ENCODE data around the gene PC.

The PC gene

DNA sequence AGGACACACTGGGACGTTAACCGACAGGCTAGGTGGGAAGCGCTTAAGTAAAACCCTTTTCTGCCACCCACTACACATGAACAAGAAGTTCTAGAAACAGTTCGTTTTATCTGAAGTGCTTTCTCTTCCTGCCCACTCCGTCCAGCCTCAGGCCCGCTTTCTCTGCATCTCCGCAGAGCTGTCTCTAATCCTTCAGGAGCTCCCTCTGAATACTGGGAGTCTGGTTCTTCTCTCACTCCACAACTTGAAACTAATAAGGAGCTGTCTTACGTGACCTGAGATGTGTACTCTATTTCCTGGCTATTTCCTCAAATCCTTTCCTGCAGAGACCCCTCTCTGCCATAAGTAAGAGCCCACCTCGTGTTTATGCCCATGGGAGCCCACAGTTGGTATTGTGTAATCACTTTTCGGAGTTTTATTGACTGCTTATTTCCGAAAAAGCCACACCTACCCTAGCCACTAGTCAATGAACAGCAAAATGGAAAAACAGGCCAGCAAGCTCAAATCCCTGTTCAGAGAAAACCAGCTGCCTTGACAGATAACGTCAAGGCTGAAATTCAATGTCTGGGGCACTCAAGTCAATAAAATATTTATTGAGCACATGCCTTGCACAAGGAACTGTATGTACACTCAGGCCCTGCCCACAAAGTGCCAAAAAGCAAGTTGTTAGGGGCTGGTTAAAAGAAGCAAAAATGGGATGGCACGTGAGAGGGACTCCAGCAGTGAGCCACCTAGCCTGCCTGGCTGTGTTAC, 4.9 kb downstream of the PC start:
- no peak for DNase-seq

DNA sequence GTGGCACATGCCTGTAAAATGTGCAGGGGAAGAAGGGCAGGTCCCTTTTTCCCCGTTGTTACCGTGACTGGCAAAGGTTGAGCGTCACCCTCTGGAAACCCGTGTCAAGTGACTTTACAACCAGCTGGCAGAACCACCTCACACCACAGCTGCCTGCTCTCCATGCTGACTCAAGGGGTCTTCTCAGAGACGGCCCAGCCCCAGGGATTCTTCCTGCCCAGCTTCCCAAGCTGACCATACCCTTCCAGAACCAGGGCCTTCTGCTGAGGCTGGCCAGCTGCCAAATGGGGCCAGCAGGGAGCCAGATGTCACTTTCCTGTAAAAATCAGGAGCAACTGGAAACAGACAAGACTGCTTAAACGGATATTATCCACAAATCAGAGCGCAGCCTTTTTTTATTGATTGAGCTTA, 6.3 kb downstream of the PC start:
- no peak for DNase-seq

DNA sequence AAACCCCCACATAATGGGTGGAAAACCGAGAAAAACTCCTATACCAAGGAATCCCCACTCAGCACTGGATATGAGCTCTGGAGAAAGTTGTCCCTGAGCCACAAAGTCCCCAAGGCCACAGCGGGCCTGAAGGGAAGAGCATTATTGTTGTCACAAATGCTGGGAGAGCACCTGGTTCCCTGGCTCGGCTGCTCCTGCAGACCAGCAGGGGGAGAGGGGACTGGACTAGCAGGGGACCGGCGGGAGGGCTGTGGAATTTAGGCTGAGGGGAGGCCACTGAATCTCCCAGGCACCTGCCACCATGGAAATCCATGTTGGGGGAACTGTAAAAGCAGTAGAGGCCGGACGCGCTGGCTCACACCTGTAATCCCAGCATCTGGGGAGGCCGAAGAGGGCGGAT, 7.0 kb downstream of the PC start:
- DNase-seq, result no peak

DNA sequence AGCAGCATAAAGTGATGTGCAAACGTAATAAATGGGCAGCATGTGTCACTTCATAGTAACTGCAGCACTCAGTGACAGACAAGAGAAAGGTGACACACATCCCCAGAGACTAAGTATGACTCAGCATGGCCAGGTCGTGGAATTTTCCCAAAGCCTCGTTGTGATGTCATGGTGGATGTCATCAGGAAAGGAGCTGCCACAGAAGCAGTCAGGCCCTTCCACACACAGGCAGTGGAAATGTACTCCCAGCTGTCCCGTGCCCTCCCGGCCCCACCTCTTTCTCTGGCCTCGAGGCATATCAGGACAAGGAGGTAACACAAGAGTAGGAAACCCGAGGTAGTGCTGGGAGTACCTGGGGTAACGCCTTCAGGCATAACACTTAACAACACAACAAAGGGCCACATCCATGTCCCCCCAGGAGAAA, 8.1 kb downstream of the PC start:
- DNase-seq, result peak; percentile 85

DNA sequence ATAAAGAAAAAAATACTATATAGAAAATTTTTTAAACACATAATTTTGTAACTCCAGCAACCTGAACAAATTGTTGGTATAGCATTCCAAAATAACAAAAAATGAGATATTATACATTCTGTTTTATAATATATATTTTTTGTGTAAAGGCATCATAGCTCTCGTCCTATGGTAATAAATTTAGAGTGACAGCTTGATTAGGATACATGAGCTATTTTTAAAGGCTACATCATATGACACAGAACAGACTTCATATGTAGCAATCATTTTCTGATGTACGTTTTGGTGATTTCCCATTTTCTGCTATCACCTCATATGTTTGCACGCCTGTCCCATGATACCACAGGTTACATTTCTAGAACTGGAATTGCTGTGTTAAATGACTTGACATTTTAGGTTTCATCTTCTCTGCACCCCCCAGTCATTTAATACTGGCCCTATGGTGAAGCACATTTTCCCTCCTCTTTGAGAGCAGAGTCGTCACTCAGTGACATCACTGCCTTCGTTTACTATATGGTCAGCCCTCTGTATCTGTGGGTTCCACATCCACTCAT, 19.5 kb downstream of the PC start:
- no peak for DNase-seq

DNA sequence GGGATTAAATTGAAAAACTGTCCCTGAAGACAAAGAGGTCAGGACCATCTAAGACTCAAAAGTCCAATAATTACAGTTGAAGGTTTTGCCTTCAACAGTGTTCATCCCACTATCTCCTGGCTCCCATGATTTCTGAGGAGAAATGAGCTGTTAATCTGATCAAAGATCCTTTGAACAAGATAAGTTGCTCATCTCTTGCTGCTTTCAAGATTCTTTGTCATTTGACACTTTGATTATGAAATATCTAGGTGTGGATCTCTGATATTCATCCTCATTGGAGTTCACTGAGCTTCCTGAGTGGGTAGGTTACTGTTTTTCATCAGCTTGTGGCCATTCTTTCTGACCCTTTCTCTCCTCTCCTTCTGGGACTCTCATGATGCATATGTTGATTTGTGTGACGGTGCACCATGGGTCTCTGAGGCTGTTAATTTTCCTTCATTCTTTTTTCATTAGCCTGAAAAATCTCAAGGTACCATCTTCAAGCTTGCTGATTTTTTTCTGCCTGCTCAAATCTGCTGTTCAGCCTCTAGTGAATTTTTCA, 20.9 kb downstream of the PC start:
- DNase-seq, result no peak

DNA sequence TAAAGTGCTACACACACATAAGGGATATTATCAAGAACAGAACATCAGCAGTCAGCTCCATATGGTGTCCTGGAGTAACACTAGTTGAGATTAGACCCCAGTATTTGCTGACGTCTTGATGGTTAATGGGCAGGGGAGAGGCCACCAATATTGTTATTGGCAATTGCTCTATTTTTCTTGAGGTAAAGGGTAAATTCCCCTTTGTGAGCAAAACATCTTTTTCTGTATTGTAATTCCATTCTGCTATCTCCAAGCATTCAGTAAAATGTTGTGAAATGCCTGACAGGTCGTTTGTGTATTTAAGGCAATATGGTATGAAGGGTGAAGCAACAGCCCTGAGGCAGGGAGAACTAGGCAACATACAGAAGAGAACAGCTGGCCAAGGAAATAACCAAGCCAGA, 21.9 kb downstream of the PC start:
- no peak for DNase-seq

DNA sequence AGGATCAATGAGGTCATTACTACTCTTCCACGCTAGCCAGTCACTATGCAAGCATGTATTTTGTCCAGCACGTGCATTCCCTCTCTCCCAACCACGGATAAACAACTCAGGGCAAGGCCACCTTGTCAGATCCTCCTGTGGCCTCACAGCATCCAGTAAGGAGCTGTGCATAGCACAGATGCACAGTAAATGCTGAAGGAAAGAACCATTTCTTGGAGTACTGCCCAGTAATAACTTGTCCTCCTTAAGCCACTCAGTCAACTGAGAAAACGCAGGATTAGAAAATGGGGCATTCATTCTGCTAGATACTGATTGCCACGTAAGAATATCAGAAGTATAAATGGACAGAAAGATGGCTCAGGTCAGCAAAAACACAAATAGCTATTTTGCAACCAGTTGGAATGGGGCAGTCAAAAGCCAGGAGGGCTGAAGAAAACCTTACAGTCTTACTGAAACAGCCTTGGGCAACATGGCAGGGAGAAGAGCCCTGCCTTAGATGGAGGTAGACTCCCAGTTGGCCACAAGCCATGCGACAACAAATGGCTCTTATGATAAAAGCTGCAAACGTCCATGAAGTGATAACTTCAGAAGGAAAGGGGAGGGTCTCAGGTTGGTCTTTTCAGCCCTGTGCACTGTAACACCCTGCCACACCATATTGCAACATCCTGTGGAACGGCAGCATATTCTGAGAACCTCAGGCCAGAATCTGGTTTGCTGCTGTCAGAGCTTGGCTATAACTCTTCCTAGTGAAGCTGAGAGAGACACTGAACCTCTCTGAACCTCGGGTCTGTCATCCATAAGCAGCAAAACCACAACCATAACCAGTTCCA, 23.0 kb downstream of the PC start:
- no peak for DNase-seq

DNA sequence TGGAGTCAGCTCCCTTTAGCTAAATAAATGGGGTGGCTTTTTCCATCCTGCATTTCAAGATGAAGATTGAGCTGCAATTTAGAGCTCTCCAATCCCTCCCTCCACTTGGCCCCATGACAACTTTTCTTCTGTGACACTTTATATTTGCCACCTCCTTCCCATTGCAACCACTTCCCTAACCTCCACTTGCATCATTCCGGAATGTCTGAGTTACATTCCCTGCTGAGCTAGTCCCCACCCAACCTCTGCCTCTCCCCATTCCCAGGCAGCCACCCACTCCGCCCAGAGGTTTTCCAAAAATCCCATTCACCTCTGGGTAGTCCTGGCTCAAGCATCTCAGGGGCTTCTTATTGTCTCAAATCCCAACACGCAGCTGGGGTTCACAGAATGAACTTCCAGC, 24.7 kb downstream of the PC start:
- DNase-seq, result no peak

DNA sequence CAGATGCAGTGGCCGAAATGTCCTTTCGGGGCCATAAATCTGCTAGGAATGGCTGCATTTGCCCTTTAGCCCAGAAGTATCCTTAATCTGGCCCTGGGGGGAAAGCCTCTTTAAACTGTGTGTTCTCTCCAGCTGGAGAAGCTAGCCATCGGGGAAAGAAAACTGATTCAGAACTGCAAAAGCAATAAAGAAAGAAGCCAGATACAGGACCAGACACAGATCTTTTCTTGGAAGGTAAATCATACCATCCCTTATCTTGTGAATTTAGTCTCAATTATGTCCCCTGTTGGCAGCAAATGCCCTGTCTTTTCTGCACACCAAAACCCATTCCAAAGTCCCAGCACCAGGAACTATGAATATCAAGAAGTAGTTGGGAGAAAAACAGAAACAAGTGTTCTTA, 25.6 kb downstream of the PC start:
- DNase-seq, result no peak

DNA sequence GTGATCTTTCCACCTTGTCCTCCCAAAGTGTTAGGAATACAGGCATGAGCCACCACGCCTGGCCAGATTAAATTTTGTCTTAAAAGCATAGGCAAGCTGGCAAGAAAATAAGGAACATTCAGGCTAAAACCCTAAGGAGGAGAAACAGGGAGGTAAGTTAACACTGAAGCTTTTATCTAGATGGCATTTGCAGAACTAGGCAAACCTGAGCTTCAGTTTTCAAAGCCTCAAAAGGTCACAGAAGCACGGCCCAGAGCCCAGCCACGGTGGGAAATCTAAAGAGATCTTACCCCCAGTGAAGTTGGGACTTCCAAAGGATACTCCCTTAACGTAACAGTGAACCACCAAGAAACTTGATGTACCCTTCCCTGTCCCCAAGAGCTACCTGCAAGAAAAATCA, 28.4 kb downstream of the PC start:
- DNase-seq, result no peak

DNA sequence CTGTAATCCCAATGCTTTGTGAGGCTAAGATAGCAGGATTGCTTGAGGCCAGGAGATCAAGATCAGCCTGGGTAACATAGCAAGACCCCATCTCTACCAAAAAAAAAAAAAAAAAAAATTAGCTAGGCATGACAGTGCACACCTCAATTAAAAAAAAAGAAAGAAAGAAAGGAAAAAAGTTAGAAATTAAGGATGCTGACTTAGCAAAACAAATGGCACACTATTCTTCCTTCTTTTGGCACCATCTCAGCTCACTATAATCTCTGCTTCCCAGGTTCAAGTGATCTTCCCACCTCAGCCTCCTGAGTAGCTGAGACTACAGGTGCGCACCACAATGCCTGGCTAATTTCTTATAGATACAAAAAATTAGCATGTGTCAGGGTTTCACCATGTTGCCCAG, 33.9 kb downstream of the PC start:
- no peak for DNase-seq

DNA sequence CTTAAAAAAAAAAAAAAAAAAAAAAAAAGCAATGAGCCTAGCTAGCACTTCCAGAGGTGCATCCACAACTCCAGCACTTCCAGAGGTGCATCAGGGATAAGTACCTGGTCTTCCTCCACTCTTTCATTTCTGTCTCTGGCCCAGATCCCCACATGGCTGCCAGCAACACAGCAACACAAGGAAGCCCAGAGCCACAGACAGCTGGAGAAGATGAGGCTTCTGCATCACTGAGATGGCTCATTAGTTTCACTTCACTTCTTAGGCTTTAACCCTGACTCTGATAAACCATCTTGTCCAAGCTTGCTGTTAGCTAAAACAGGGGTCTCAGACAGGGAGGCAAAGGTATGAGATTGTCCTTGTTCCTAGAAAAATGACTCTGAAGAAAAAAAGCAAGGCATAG, 35.6 kb downstream of the PC start:
- DNase-seq, result no peak

DNA sequence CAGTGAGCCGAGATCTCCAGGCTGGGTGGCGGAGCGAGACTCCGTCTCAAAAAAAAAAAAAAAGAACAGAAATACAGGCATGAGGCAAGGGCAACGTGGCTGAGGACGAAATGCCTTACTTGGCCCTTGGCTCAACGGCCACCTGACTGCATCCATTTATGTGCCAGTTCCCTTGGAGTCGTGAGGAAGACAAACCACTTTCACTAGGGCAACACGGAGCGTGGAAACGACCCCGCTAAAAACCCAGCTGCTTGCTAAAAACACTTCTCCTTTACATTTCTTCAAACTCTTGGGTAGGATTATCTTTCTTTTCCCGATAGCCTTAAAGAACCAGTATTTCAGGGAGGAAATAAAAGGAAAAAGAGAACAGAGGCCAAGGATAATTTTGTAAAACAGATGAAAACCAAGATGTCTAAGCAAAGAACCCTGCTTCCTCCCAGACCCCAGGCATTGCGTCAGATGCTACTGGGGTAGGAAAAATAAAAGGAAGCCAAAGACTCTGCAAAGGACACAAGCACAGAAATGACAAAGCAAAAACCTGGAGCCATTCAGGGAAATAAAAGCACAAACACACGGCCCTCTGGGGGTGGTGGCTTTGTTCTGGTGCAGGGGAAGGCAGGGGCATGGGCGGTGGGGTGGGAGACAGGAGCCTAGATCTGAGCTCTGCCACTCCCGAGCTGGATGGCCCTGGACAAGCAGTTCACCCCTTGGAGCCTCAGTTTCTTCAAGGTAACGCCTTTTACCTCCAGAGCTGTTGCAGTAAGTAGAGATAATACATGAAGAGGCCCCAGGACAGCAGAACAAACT, 37.0 kb downstream of the PC start:
- DNase-seq, result no peak

DNA sequence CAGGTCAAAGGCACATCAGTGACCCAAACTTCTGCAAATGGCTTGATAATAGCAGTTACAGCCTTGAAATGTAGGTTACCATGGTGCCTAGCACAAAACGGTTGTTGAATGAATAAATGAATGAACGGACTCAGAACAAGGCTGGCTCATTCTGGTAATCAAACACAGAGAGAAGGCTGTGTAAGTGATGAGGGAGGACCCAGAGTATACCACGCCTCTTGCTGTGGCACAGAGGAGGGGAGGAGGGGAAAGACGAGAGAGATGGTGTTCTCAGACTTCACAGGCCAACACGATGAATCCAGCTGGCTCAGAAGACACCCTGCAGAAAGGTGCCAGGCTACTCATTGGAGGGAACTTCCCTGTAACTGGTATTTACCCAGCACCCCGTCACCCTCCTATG, 38.3 kb downstream of the PC start:
- no peak for DNase-seq

DNA sequence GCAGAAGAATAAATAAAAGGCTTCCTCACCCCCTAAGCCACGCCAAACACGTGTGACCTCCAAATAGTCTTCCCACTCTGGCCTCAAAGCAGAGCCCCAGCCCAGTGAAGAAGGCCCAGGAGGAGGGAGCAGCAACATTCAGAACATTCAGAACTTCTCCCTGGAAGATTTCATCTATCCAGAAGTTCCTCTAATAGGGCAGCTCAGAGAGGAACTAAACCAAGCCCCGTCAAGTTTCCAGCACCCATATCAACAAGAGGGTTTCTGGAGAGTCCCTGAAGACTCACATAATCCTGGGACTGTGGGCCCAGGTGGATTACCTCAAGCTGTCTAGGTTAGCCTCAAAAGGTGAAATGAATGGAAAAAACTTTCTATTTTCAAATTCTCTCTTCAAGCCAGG, 39.4 kb downstream of the PC start:
- no peak for DNase-seq

DNA sequence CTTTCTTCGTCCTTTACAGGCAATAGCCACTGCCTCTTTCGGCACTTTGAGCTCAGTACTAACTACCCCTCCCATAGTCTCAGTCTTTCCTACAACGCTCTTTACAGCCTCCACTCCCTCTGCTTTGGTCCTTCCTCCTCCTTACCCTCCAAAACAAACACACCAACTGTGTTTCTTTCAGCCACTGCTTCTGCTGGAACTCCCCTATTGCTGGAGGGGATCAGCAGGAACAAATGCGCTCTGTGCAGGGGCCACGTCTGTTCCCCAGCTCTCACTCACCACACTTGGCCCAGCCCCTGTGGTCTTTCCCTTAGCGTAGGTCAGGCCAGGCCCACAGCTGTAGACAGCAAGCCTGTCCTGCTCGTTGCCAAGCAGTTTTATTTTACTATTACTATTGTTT, 42.3 kb downstream of the PC start:
- DNase-seq, result no peak

DNA sequence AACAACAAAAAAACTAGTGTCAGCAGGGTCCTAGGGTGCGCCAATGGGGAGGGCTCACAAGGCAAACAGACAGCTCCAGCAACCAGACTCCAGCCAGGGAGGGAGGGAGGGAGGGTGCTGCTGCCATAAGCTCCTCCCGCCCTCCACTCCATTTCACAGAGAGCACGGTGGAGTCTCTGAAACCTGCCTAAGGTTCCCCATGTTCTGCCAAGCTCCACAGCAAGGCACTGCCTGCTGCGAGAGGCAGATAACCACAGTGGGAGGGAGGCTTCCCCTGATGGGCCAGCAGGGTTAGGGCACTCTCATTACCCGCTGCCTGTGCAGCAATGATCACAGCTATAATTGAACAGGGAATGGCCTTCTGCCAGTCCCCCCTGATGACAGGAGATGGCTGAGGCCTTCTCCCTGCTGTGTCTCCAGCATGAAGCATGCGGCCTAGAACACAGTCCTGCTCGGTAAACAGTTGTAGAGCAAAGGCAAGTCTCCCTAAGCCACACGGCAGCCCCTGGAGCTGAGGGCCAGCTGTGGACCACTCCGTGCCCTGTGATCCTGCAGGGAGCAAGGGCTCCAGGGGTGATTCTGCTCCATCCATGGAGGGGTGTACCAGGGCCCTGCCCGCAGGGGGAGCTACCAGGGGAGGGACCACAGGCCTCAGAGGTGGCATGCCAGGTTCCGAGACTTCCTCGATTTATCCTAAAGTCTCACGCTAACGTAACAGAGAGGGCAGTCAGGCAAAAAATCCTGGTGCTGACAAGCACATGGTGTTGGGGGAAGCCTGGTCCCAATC, 42.9 kb downstream of the PC start:
- DNase-seq, result no peak

DNA sequence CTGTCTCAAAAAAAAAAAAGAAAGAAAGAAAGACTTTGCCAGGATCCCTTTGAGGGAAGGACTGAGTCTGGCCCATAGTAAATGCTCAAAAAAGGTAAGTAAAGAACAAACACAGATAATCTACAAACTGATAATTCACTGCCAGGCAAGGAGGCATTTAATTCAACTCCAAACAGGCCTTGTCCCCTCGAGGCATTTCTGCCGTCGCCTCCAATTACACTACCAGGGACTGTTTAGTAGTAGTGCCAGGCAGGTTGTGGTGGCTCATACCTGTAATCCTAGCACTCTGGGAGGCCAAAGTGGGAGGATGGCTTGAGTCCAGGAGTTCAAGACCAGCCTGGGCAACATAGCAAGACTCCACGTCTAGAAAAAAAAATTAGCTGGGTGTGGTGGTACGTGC, 43.7 kb downstream of the PC start:
- DNase-seq, result no peak

DNA sequence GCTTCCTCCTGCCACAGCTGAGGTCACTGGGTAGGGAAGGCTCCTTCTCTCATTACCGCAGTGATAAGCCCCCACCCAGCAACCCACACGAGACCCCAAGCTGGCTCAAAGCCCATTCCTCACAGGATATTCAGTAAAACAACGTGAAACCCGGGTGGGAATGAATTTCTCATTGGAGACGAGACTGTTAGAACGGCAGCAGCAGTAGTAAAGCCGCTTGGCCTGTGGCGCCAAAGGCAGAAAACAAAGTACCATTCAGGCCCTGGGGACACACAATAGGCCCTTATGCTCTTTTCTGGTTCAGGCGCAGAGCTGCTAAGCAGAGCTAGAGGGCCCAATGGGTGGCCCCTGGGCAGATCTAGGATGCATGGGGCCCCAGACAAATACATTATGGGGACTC, 45.3 kb downstream of the PC start:
- DNase-seq, result no peak

DNA sequence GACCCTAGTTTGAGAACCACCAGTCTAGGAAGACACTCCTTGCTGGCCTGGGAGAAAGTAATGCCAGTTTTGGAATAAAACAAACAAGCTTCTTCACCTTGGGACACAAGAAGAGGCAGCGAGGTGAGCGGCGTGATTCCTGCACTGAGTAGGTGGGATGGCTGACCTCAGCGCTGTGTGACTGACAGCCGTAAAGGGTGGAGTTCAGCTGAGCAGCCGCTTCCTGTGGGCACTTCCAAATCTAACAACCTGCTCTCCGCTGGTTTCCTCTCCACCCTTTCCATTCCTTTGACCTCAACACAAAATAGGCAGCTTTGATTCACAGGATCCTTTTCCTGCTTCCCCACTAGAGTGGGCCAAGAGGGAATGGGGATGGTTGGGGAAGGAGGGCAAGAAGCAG, 45.8 kb downstream of the PC start:
- no peak for DNase-seq

DNA sequence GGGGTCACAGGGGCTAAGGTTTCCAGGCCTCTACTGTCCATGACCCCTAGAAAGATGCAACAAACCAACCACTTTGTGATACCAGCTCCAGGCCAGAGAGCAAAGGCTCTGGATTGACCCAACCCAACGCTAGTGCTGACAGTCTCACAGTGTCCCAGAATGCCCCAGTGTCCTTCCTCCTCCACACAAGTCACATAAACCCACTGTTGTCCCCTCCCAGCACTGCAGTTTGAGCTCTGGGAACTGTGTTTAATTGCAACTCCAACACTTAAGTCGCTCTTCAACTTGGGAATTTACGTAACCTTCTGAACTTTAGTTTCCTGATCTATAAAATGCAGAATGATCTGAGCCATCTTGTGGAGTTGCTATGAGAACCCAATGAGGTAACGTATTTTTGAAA, 47.5 kb downstream of the PC start:
- DNase-seq, result no peak
